HUDEP-2 (cell line): ENCODE measurements around the gene TRAFD1.

Source experiments
- DNase-seq, 76 experiments: peaks; one replicate each; lab custom pipeline; 2025; ENCODE audit not compliant: unreplicated experiment in 76 of 76; lab: John Stamatoyannopoulos, UW

The TRAFD1 gene

GRCh38 chr12:112194601-112195247, 69.4 kb downstream of the TRAFD1 start:
- no peak for DNase-seq

- peak in 33 of 76 experiments; percentile 2 to 66 (median 20) for DNase-seq
Observed at GRCh38 chr12:112196196-112196875, 71.0 kb downstream of the TRAFD1 start.

GRCh38 chr12:112198120-112198733, 72.9 kb downstream of the TRAFD1 start:
- DNase-seq: peak in 51 of 76 experiments; percentile 1 to 64 (median 29)

GRCh38 chr12:112199136-112199535, 73.8 kb downstream of the TRAFD1 start:
- peak in 25 of 76 experiments; percentile 1 to 75 (median 27) for DNase-seq
